Coronary artery (tissue), 2 donors: ENCODE results near the gene RNASE12.

Experiments used
- DNase-seq: peaks from one replicate; pipeline ENCODE4 v3.0.0-alpha.2; 2017; ENCODE audit warnings: low spot score
- H3K27ac ChIP-seq, 2 donors: fragments of 200-600 bp; sonication (generic); one replicate each; pipeline ENCODE4 v1.5.1; 2016 to 2019
- H3K4me3 ChIP-seq: fragments of 200-600 bp; sonication (generic); 2 replicates; pipeline ENCODE4 v1.5.1; 2016; ENCODE audit warnings: mild to moderate bottlenecking, moderate library complexity
- TF ChIP-seq, protein P1 (sequence below): fragments of 200-600 bp; sonication (generic); IDR thresholded peaks from one replicate; pipeline ENCODE4 v1.5.1; 2019; ENCODE audit warnings: antibody characterized with exemption

RNASE12 gene, protein sequence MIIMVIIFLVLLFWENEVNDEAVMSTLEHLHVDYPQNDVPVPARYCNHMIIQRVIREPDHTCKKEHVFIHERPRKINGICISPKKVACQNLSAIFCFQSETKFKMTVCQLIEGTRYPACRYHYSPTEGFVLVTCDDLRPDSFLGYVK

DNA sequence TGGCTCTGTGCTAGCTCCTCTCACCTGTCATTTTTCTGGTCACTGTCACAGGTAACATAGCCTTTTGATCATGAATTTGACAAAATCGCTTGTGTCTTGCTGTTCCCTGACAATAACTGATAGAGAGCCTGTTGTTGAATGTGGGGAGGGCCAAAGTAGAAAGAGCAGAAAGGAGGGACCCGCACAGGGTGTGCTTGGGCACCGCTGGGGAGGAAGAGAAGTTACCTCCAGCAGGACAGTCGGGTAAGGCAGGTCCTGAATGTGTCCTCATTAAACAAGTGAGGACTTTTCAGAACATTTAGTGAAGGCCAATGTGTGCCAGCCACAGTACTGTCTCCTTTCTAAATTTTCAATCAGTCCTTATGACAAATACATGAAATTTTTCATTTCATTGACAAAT lies at the start of gene RNASE12:
Gene RNASE12, minus strand, starts transcription at position 142 of the 400 bp plus-strand sequence. CDS start 653 bp downstream, outside the sequence.
- H3K4me3 ChIP-seq, result no peak within 1 kb of the TSS
- TF ChIP-seq, protein P1, sequence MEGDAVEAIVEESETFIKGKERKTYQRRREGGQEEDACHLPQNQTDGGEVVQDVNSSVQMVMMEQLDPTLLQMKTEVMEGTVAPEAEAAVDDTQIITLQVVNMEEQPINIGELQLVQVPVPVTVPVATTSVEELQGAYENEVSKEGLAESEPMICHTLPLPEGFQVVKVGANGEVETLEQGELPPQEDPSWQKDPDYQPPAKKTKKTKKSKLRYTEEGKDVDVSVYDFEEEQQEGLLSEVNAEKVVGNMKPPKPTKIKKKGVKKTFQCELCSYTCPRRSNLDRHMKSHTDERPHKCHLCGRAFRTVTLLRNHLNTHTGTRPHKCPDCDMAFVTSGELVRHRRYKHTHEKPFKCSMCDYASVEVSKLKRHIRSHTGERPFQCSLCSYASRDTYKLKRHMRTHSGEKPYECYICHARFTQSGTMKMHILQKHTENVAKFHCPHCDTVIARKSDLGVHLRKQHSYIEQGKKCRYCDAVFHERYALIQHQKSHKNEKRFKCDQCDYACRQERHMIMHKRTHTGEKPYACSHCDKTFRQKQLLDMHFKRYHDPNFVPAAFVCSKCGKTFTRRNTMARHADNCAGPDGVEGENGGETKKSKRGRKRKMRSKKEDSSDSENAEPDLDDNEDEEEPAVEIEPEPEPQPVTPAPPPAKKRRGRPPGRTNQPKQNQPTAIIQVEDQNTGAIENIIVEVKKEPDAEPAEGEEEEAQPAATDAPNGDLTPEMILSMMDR, result no peak
- no peak within 1 kb of the TSS for H3K27ac ChIP-seq
- DNase-seq, result no peak

DNA sequence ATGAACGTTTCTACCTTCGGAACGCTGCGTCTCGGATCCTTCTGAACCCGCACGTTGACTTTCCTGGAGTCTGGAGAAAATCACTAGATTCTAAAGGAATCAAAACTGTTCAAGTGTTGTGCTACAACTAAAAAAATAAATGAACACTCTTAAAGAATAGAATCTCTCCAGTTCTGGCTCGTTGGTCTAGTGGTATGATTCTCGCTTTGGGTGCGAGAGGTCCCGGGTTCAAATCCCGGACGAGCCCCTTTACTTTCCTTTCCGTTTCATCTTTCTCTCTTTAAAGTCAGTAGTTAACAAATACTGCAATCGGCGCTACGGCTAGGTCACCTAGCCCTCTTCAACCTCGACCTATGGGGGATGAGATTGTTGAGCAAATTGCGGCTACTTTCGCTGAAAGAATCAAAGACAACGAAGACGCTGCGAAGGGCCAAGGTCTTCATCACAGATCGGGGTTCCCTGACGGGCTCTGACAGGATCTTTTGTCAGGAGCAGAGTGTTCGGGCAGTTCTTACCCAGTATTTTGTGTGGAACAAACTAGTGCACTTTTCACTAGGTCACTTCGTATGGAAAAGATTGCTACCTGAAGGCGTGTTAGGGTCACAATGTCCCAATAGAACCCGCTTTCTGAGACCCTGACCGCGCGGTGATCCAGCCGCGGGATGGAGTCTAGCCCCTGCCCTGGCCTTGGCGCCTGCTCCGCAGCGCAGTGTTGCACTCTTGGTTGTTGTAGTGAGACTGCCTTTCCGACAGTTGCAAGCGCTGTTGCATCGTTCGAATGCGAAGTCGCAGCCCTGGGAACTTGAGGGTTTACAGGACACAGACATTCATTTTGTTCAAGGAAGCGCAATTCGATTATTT lies 41.9 kb upstream of the RNASE12 start:
- peak overlapping the region; percentile 57 for H3K4me3 ChIP-seq
- TF ChIP-seq, protein P1, result no peak
- no peak for DNase-seq
- no peak overlapping the region for H3K27ac ChIP-seq

DNA sequence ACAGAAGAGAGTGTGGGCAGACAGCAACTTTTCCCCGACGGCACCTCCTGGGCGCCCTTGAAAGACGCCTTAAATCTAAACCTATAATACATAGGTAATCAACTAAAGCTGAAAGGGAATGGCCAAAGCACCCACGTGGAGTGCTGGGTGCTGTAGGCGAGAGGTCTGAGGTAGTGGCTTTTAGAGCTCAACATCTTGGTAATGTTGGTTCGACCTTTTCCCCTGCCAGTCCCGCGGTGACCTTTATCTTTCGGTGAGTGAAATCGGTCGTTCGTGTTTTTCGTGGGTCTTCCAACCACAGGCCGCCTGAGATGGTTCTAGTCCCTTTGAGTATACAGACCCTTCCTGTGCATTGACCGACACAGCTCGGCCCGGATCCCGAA lies 41.3 kb upstream of the RNASE12 start:
- no peak for DNase-seq
- Histone ChIP-seq H3K27ac (no peak overlapping the region), H3K4me3 (peak overlapping the region; percentile 57)
- TF ChIP-seq, protein P1, result no peak

DNA sequence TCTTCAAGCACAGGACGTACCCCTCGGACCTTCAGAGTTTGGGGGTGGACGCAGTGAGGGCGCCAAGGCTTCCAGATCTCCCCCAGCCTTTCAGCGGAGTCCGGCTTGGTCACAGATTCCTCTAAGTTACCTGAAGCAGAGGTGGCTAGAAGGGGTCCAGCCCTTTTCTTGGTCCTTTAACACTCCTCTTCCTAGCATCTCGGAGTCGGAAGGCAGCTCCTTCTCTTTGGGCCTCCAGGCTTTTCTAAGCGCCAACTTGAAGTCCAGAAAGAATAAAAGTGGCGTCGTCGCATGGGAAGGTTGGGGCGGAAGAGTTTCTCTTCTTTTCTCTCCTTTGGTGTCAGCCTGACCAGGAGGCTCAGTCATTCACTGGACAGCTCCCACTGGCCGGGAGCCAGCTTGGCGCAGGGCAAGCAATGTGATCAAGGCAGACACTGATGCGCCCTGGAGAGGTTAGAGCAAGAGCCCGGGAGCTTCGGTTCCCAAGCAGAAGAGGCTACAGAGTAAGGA lies 40.8 kb upstream of the RNASE12 start:
- Histone ChIP-seq H3K27ac (no peak overlapping the region), H3K4me3 (peak overlapping the region; percentile 57)
- TF ChIP-seq, protein P1, result no peak
- DNase-seq, result no peak

DNA sequence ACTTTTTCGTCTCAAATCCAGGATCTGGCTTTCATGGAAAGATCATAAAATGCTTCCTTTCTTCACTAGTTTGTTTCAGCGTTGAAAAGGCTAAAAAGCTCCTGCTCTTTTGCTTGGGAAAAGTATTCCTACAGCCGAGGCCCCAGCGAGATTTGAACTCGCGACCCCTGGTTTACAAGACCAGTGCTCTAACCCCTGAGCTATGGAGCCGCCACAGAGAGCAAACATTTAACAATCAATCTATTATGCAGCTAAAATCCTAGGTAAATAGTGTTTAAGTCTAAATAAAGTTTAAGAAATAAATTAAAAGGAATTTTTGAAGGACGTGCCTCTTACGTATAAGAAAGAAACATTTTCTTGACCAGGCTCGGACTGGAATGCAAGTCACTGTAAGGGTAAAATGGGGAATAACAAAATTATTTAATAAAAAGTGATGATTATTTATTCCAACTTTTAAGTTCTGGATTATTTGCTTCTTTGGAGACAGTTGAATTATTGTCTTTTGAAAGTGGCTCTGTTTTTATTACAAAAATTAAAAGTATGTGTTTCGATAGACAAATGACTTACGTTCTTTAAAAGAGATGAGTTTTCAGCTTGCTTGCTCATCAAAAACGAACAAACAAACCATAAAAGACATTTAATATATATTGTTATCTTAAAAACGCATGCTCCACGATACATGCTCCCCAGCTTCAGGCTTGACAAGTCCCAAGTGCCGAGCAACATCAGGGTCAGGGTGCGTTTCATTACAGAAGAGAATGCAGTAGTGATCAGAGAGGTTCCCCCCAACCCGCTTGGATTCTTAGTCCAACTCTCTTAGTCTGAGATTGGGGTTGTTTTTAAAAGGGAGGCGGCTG lies 40.1 kb upstream of the RNASE12 start:
- peak overlapping the region; percentile 57 for H3K4me3 ChIP-seq
- no peak overlapping the region for H3K27ac ChIP-seq
- TF ChIP-seq, protein P1, result no peak
- no peak for DNase-seq

DNA sequence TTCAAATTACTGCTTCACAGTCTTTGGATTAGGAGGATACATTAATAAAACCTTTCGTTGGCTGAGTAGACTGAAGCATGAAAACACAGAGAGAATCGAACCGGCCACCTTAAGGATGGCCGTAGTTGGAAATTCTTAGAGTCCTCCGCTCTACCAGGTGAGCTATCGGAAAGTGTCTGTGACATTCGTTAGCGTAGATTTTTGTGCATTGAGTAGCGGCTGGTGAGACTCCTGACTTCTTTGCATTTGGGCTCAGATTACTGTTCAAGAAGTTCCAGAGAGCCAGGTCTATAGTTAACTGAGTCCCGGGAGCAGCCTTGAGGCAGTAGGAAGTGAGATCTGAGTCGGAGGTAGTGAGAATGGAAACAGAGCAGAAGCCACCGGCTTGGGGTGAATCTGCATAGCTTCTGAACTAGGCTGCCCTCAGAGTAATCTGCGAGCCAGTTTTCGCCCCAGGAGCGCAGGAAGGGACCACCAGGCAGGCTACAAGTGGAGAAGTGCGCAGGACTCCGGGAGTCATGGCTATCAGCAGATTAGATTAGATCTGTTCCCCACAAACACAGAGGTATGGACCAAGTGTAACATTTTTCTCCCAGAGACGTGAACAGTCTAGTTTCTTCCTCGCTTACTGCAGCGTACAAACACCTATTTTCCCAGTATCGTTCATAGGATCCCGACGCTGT lies 39.3 kb upstream of the RNASE12 start:
- peak overlapping the region; percentile 45 for H3K4me3 ChIP-seq
- no peak overlapping the region for H3K27ac ChIP-seq
- TF ChIP-seq, protein P1, result no peak
- no peak for DNase-seq
